ENCODE data around the gene MKLN1. TPM values are rescaled to one million over a fixed set of nuclear protein-coding genes. Genes with fewer than 3 reads are reported as not detected.

MKLN1 gene
- total and polyA plus RNA-seq, 10 of the 15 experiments (the other 5 are each of a cell fraction or from before 2014, with no cell fraction given): 13.6 to 55.8 (median 29.3) TPM

DNA sequence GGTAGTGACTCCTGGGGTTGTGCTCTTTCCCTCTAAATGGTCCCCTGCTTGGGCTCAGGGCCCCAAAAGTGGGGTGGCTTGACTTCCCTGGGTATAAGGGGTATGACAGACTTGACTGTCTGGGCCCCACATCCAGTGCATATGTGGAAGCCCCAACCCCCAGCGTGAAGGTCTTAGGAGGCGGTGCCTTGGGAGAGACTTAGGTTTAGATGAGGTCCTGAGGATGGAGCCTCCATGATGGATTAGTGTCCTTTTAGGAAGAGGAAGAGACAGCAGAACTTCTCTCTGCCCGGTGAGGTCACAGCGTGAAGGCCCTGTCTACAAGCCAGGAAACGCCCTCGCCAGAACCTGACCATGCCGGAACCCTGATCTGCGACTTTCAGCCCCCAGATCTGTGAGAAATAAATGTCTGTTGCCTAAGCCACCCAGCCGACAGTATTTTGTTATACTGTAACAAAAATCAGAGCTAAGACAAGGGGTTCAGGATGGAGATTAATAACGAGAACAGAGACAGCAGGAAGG is 205.0 kb downstream of the MKLN1 start:
- Histone ChIP-seq H3K4me2 (ENCODE audit: control insufficient read depth, insufficient read depth) (no peak overlapping the region), H2AFZ (ENCODE audit: control insufficient read depth, low read depth, low read length) (no peak overlapping the region), H3K79me2 (ENCODE audit: control insufficient read depth, insufficient read depth, low read length) (no peaks in the 10 kb centered on the region), H4K20me1 (ENCODE audit: control insufficient read depth, insufficient read depth) (no peaks in the 10 kb centered on the region), H3K9me3 (replicated peaks; ENCODE audit: control insufficient read depth, insufficient read depth, low read length) (no peaks in the 10 kb centered on the region), H3K4me3 (no peak overlapping the region), H3K27me3 (replicated peaks in 1 of 2; ENCODE audit: control insufficient read depth in 2 of 2, insufficient read depth in 2 of 2, low read length in 1 of 2) (no peaks in the 10 kb centered on the region), H3K4me1 (ENCODE audit: control insufficient read depth, insufficient read depth, low read length) (no peaks in the 10 kb centered on the region), H3K27ac (ENCODE audit: control insufficient read depth, insufficient read depth) (no peak overlapping the region), H3K36me3 (ENCODE audit: control insufficient read depth in 2 of 2, insufficient read depth in 2 of 2, low read length in 1 of 2) (no peaks in the 10 kb centered on the region), H3K9ac (ENCODE audit: control insufficient read depth, insufficient read depth, low read length) (no peak overlapping the region)
- no TSS peak for BruUV-seq (replicated peaks)
- in situ Hi-C loops (cut with MboI) (no loop called here), intact Hi-C loops (cut with micrococcal nuclease; ENCODE audit: unreplicated experiment) (no loop called here)
- CTCF ChIA-PET: no interaction called here
- WGBS (ENCODE audit: insufficient coverage, insufficient replicate concordance, low lambda C conversion rate, missing lambda C conversion rate): 41% methylated on average over 10 of the region's 10 CpGs
- no peak for DNase-seq (ENCODE audit: low read depth, low spot score)
- SMC1A ChIA-PET (ENCODE audit: uncharacterized antibody, unreplicated experiment): no interaction called here
- no peak for FAIRE-seq
- no peak for ATAC-seq
- RAD21 ChIA-PET (ENCODE audit: unreplicated experiment): no interaction called here
- TF ChIP-seq CBX3 (IDR thresholded peaks at IDR 0.05; ENCODE audit: borderline replicate concordance, low read depth): no peak
- no peak for TF ChIP-seq JUND (IDR thresholded peaks at IDR 0.05; ENCODE audit: low read depth, low read length)
- TF ChIP-seq, protein P1, sequence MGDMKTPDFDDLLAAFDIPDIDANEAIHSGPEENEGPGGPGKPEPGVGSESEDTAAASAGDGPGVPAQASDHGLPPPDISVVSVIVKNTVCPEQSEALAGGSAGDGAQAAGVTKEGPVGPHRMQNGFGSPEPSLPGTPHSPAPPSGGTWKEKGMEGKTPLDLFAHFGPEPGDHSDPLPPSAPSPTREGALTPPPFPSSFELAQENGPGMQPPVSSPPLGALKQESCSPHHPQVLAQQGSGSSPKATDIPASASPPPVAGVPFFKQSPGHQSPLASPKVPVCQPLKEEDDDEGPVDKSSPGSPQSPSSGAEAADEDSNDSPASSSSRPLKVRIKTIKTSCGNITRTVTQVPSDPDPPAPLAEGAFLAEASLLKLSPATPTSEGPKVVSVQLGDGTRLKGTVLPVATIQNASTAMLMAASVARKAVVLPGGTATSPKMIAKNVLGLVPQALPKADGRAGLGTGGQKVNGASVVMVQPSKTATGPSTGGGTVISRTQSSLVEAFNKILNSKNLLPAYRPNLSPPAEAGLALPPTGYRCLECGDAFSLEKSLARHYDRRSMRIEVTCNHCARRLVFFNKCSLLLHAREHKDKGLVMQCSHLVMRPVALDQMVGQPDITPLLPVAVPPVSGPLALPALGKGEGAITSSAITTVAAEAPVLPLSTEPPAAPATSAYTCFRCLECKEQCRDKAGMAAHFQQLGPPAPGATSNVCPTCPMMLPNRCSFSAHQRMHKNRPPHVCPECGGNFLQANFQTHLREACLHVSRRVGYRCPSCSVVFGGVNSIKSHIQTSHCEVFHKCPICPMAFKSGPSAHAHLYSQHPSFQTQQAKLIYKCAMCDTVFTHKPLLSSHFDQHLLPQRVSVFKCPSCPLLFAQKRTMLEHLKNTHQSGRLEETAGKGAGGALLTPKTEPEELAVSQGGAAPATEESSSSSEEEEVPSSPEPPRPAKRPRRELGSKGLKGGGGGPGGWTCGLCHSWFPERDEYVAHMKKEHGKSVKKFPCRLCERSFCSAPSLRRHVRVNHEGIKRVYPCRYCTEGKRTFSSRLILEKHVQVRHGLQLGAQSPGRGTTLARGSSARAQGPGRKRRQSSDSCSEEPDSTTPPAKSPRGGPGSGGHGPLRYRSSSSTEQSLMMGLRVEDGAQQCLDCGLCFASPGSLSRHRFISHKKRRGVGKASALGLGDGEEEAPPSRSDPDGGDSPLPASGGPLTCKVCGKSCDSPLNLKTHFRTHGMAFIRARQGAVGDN (IDR thresholded peaks at IDR 0.05): no peak
- TF ChIP-seq HDAC6 (IDR thresholded peaks at IDR 0.05; ENCODE audit: unreplicated experiment): no peak
- TF ChIP-seq STAT3 (IDR thresholded peaks at IDR 0.05; ENCODE audit: low read depth, low read length): no peak
- TF ChIP-seq ATF7 (IDR thresholded peaks at IDR 0.05; ENCODE audit: low read depth): no peak
- TF ChIP-seq, protein P2, sequence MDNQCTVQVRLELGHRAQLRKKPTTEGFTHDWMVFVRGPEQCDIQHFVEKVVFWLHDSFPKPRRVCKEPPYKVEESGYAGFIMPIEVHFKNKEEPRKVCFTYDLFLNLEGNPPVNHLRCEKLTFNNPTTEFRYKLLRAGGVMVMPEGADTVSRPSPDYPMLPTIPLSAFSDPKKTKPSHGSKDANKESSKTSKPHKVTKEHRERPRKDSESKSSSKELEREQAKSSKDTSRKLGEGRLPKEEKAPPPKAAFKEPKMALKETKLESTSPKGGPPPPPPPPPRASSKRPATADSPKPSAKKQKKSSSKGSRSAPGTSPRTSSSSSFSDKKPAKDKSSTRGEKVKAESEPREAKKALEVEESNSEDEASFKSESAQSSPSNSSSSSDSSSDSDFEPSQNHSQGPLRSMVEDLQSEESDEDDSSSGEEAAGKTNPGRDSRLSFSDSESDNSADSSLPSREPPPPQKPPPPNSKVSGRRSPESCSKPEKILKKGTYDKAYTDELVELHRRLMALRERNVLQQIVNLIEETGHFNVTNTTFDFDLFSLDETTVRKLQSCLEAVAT (IDR thresholded peaks at IDR 0.05): no peak
- TF ChIP-seq NR2C1 (IDR thresholded peaks at IDR 0.05): no peak
- TF ChIP-seq RAD51 (IDR thresholded peaks at IDR 0.05): no peak
- TF ChIP-seq SPI1 (IDR thresholded peaks at IDR 0.05; ENCODE audit: borderline replicate concordance, insufficient read depth, low read depth, low read length): no peak
- TF ChIP-seq FOS (IDR thresholded peaks at IDR 0.05; ENCODE audit: borderline replicate concordance, extremely low read depth, insufficient read length): no peak
- no peak for TF ChIP-seq MEF2B (IDR thresholded peaks at IDR 0.05; ENCODE audit: partially characterized antibody, poor library complexity, severe bottlenecking)
- TF ChIP-seq TCF12 (IDR thresholded peaks at IDR 0.05; ENCODE audit: low read depth, low read length): no peak
- POLR2A ChIA-PET: no interaction called here

Data from GM12878 (cell line).